AG04450 (cell line): ENCODE data around the gene CAPN5. TPM values are rescaled to one million over a fixed set of nuclear protein-coding genes. Genes with fewer than 3 reads are reported as not detected.

Experiments used
- CTCF ChIA-PET: fragments of 300-600, 350-600 bp; formaldehyde crosslinking; extraction: SDS; loops from one replicate; lab custom pipeline; 2022; ENCODE audit warnings: antibody characterized with exemption, inconsistent platforms; lab: Charles Lee
- POLR2A ChIA-PET: fragments of 350-600 bp; formaldehyde crosslinking; extraction: SDS; loops from one replicate; lab custom pipeline; 2021; ENCODE audit warnings: antibody characterized with exemption, inconsistent platforms; lab: Yijun Ruan, JAX
- DNase-seq: peaks from one replicate; pipeline ENCODE4 v3.0.0-alpha.2; 2011; ENCODE audit warnings: low read depth, low spot score
- H3K27ac ChIP-seq: one replicate; pipeline ENCODE4 v1.5.1; 2012; ENCODE audit warnings: low read depth, low read length, control low read depth
- H3K27me3 ChIP-seq: one replicate; pipeline ENCODE4 v1.6.0; 2012; ENCODE audit warnings: low read length; ENCODE audit not compliant: control insufficient read depth, insufficient read depth
- H3K4me3 ChIP-seq: 2 replicates; pipeline ENCODE4 v1.5.1; 2011; ENCODE audit warnings: mild to moderate bottlenecking, low read depth, low read length, control low read depth
- H3K9me3 ChIP-seq: 2 replicates; pipeline ENCODE4 v1.5.1; 2012; ENCODE audit warnings: low read length; ENCODE audit not compliant: control insufficient read depth, insufficient read depth
- polyA plus RNA-seq: library from polyadenylated mRNA; depleted of rRNA; stranded (reverse); fragments of >200 nt; gene quantifications from 2 replicates; pipeline ENCODE4 v1.2.3, GENCODE V29; 2011
- TF ChIP-seq, protein P1 (sequence below): IDR thresholded peaks from 2 replicates; pipeline ENCODE4 v1.5.1; 2011; ENCODE audit warnings: low read depth, low read length, control low read depth, inconsistent platforms

Gene CAPN5
- polyA plus RNA-seq, 1 experiment: 18.6 TPM

DNA sequence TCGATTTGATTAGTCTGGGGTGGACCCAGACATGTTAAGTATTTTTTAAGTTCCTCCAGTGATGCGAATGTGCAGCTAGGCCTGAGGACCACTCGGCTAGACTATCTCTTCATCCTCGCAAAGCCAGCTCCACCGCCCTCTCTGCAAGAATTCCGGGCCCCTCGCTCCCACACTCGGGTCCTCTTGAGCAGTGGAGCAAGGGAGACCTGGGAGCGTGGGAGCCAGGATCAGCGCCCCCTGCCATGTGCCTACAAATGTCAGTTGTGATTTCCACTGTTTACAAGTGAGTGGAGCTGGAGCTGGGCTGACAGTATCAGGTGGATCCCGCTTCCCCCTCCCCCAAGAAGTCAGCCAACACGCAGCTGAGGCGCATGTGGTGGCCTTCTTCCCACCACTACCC lies 25.9 kb upstream of the CAPN5 start:
- TF ChIP-seq, protein P1, sequence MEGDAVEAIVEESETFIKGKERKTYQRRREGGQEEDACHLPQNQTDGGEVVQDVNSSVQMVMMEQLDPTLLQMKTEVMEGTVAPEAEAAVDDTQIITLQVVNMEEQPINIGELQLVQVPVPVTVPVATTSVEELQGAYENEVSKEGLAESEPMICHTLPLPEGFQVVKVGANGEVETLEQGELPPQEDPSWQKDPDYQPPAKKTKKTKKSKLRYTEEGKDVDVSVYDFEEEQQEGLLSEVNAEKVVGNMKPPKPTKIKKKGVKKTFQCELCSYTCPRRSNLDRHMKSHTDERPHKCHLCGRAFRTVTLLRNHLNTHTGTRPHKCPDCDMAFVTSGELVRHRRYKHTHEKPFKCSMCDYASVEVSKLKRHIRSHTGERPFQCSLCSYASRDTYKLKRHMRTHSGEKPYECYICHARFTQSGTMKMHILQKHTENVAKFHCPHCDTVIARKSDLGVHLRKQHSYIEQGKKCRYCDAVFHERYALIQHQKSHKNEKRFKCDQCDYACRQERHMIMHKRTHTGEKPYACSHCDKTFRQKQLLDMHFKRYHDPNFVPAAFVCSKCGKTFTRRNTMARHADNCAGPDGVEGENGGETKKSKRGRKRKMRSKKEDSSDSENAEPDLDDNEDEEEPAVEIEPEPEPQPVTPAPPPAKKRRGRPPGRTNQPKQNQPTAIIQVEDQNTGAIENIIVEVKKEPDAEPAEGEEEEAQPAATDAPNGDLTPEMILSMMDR: no peak
- no peak overlapping the region for H3K4me3 ChIP-seq
- H3K27ac ChIP-seq: no peak overlapping the region
- ChIA-PET POLR2A (no interaction called here), CTCF (interaction anchor here (1.0 to 2.0 kb wide), 3 partner anchors 17 to 60 kb away, joined by 3 to 7 read pairs (median 3); no protein-coding TSS in a partner anchor)
- H3K27me3 ChIP-seq: peaks cover 14% of the 10 kb centered on the region
- DNase-seq: no peak
- H3K9me3 ChIP-seq: peaks cover 5% of the 10 kb centered on the region; the same call in 1 of the 2 replicates

DNA sequence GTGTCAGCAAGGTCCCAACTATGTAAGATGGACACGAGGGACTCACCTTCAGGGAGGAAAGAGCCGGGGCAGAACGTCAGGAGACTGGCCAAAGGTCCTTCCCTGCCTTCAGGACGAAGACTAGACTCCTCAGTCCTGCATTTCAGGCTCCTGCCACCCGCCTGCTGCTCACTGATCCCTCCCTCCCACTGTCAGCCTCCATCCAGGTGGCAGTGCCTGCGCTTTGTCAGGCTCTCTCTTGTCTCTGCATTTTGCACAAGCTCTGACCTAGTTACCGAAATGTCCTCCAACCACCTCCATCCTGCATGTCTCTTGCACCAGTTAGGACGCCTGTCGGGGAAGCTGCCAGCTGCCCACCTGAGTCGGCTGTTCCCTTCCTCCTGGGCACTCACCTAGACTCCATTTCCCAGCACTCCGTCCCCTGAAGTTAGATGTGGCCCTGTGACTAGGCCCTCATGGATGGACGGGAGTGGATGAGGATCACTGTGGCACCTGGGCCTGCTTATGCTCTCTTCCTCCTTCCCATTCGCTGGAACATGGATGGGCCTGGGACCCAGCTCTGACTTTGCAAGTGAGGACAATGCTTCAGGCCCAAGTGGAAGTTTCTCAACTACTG lies 24.6 kb upstream of the CAPN5 start:
- Histone ChIP-seq H3K27ac (no peak overlapping the region), H3K9me3 (peaks cover 5% of the 10 kb centered on the region; the same call in 1 of the 2 replicates), H3K27me3 (peaks cover 14% of the 10 kb centered on the region), H3K4me3 (no peak overlapping the region)
- TF ChIP-seq, protein P1: no peak
- DNase-seq: no peak
- ChIA-PET POLR2A (no interaction called here), CTCF (interaction anchor here (1.6 kb wide), 1 partner anchor 124 kb away, joined by 4 read pairs; no protein-coding TSS in a partner anchor)

- H3K27me3 ChIP-seq: peaks cover 8% of the 10 kb centered on the region
- H3K9me3 ChIP-seq: peaks cover 5% of the 10 kb centered on the region; the same call in 1 of the 2 replicates
- no peak overlapping the region for H3K27ac ChIP-seq
- no peak for DNase-seq
- H3K4me3 ChIP-seq: no peak overlapping the region
- TF ChIP-seq, protein P1: no peak
- POLR2A ChIA-PET: no interaction called here
- CTCF ChIA-PET: interaction anchor here (1.1 to 2.3 kb wide), 9 partner anchors 20 to 310 kb away, joined by 3 to 18 read pairs (median 5); no protein-coding TSS in a partner anchor
Measured at GRCh38 chr11:77044356-77044755, 22.4 kb upstream of the CAPN5 start.

- no peak for DNase-seq
- Histone ChIP-seq H3K27ac (no peak overlapping the region), H3K9me3 (peaks cover 5% of the 10 kb centered on the region; the same call in 1 of the 2 replicates), H3K4me3 (no peak overlapping the region), H3K27me3 (peaks cover 3% of the 10 kb centered on the region)
- CTCF ChIA-PET: interaction anchor here (0.7 to 2.3 kb wide), 12 partner anchors 20 to 311 kb away, joined by 3 to 18 read pairs (median 4); no protein-coding TSS in a partner anchor
- TF ChIP-seq, protein P1: no peak
- POLR2A ChIA-PET: no interaction called here
Measured at GRCh38 chr11:77044886-77045285, 21.9 kb upstream of the CAPN5 start.

- Histone ChIP-seq H3K27ac (no peak overlapping the region), H3K27me3 (no peaks in the 10 kb centered on the region), H3K4me3 (peak overlapping the region; percentile 40), H3K9me3 (no peaks in the 10 kb centered on the region)
- DNase-seq: no peak
- POLR2A ChIA-PET: no interaction called here
- TF ChIP-seq, protein P1: peak; percentile 72
- CTCF ChIA-PET: interaction anchor here (0.9 to 2.3 kb wide), 8 partner anchors 19 to 126 kb away, joined by 3 to 18 read pairs (median 6); no protein-coding TSS in a partner anchor
Measured at GRCh38 chr11:77046060-77046501, 20.7 kb upstream of the CAPN5 start.
